ENCODE results near the gene CFL1. TPM values are rescaled to one million over a fixed set of nuclear protein-coding genes. Genes with fewer than 3 reads are reported as not detected.

CFL1 gene
- total RNA-seq, result 100 to 1,000 TPM; 565 to 797 TPM

GRCh38 chr11:65857853-65858680, at the start of gene CFL1:
Gene CFL1, minus strand, starts transcription at chr11:65858180. Its CDS starts 81 bp downstream, at chr11:65858099.
- H3K36me3 ChIP-seq, result peaks cover 42% of the 10 kb centered on the region
- H3K27ac ChIP-seq, result peak within 1 kb of the TSS; percentile 98
- TF ChIP-seq CTCF (IDR thresholded peaks at IDR 0.05), result no peak
- no peaks in the 10 kb centered on the region for H3K9me3 ChIP-seq
- H3K27me3 ChIP-seq (replicated peaks; ENCODE audit: insufficient read depth), result no peaks in the 10 kb centered on the region
- DNase-seq (ENCODE audit: low spot score) (peak; percentile 92), ATAC-seq (ENCODE audit: insufficient number of reproducible peaks, low FRiP score, low read depth) (peak; percentile 28)
- peak within 1 kb of the TSS; percentile 96 for H3K4me3 ChIP-seq
- peaks cover 24 to 45% of the 10 kb centered on the region in 2 donors for H3K4me1 ChIP-seq (ENCODE audit: control insufficient read depth in 1 of 2, low read depth in 2 of 2)

DNA sequence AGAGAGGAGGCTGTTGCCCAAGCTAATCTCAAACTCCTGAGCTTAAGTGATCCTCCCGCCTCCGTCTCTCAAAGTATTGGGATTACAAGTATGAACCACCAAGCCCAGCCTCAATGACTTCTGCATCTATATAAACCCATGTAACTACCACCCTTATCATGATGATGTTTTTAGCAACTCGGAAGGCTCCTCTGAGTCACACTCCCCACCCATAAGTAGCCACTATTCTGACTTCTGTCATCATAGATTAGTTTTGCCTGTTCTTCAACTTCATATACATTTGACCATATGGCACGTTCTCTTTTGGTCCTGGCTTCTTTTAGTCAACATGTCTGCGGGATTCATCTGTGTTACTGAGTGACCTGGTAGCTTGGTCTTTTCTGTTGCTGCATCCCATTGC, 48.6 kb upstream of the CFL1 start:
- no peak for ATAC-seq (ENCODE audit: insufficient number of reproducible peaks, low FRiP score, low read depth)
- Histone ChIP-seq H3K4me1 (ENCODE audit: control insufficient read depth in 1 of 2, low read depth in 2 of 2) (peaks cover under 1 to 5% of the 10 kb centered on the region in 2 donors), H3K36me3 (no peaks in the 10 kb centered on the region), H3K27me3 (replicated peaks; ENCODE audit: insufficient read depth) (no peaks in the 10 kb centered on the region), H3K4me3 (no peak overlapping the region), H3K27ac (no peak overlapping the region), H3K9me3 (no peaks in the 10 kb centered on the region)
- DNase-seq (ENCODE audit: low spot score), result no peak
- TF ChIP-seq CTCF (IDR thresholded peaks at IDR 0.05), result no peak

DNA sequence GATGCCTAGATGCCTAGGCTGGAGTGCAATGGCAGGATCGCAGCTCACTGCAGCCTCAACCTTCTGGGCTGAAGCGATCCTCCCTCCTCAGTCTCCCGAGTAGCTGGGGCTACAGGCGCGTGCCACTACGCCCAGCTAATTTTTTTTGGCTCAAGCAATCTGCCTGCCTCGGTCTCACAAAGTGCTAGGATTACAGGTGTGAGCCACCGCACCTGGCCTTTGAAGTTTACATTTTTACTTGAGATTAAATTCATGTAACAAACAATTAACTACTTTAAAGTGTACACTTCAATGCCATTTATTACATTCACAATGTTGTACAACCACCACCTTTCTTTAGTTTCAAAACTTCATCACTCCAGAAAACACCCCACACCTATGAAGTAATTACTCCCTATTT, 45.7 kb upstream of the CFL1 start:
- peak overlapping the region in 1 of 2 donors; percentile 62 for H3K27ac ChIP-seq

GRCh38 chr11:65903068-65903481, 45.1 kb upstream of the CFL1 start:
- Histone ChIP-seq H3K9me3 (no peaks in the 10 kb centered on the region), H3K27me3 (replicated peaks; ENCODE audit: insufficient read depth) (no peaks in the 10 kb centered on the region), H3K4me3 (no peak overlapping the region), H3K4me1 (ENCODE audit: control insufficient read depth in 1 of 2, low read depth in 2 of 2) (peaks cover 5 to 15% of the 10 kb centered on the region in 2 donors), H3K27ac (peak overlapping the region in 1 of 2 donors; percentile 62), H3K36me3 (no peaks in the 10 kb centered on the region)
- no peak for DNase-seq (ENCODE audit: low spot score)
- TF ChIP-seq CTCF (IDR thresholded peaks at IDR 0.05), result no peak
- ATAC-seq (ENCODE audit: insufficient number of reproducible peaks, low FRiP score, low read depth), result no peak

More for the DNA sequence above, 45.7 kb upstream of the CFL1 start:
- no peak for TF ChIP-seq CTCF (IDR thresholded peaks at IDR 0.05)
- Histone ChIP-seq H3K9me3 (no peaks in the 10 kb centered on the region), H3K4me1 (ENCODE audit: control insufficient read depth in 1 of 2, low read depth in 2 of 2) (peaks cover 5 to 14% of the 10 kb centered on the region in 2 donors), H3K36me3 (no peaks in the 10 kb centered on the region), H3K4me3 (no peak overlapping the region), H3K27me3 (replicated peaks; ENCODE audit: insufficient read depth) (no peaks in the 10 kb centered on the region)
- no peak for ATAC-seq (ENCODE audit: insufficient number of reproducible peaks, low FRiP score, low read depth)
- DNase-seq (ENCODE audit: low spot score), result no peak

DNA sequence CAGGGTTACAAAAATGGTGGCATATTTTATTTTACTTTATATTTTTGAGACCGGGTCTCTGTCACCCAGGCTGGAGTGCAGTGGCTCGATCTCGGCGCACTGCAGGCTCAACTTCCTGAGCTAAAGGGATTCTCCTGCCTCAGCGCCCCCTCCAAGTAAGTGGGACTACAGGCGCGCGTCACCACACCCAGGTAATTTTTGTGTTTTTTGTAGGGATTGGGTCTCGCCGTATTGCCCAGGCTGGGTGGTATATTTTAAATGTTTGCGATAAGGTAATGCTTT, 42.9 kb upstream of the CFL1 start:
- no peak for TF ChIP-seq CTCF (IDR thresholded peaks at IDR 0.05)
- peak overlapping the region; percentile 6 to 77 for H3K27ac ChIP-seq
- no peaks in the 10 kb centered on the region for H3K36me3 ChIP-seq
- no peaks in the 10 kb centered on the region for H3K27me3 ChIP-seq (replicated peaks; ENCODE audit: insufficient read depth)
- no peak for ATAC-seq (ENCODE audit: insufficient number of reproducible peaks, low FRiP score, low read depth)
- H3K9me3 ChIP-seq, result no peaks in the 10 kb centered on the region
- H3K4me1 ChIP-seq (ENCODE audit: control insufficient read depth in 1 of 2, low read depth in 2 of 2), result peaks cover 5 to 24% of the 10 kb centered on the region in 2 donors
- H3K4me3 ChIP-seq, result peak overlapping the region; percentile 88
- no peak for DNase-seq (ENCODE audit: low spot score)
